ENCODE data around the gene USP7. TPM values are rescaled to one million over a fixed set of nuclear protein-coding genes. Genes with fewer than 3 reads are reported as not detected.
"Not testable (repeated sequence)": the region's sequence is repeated elsewhere in the genome, so short reads cannot be mapped to it uniquely, and the experiment has no call there.

USP7 gene
- total and polyA plus RNA-seq, 8 donors, result 70.4 to 159 (median 119) TPM

GRCh38 chr16:8990445-8990844, 26.7 kb upstream of the USP7 start:
- no peaks in the 10 kb centered on the region for H3K27me3 ChIP-seq
- no peaks in the 10 kb centered on the region for H3K9me3 ChIP-seq
- no peak for ATAC-seq
- no peaks in the 10 kb centered on the region for H3K36me3 ChIP-seq
- no peak for TF ChIP-seq CTCF (IDR thresholded peaks at IDR 0.05)
- intact Hi-C loops (cut with DNase I), result no loop called here
- no peak overlapping the region for H3K4me3 ChIP-seq
- no peak overlapping the region for H3K27ac ChIP-seq
- no peaks in the 10 kb centered on the region for H3K4me1 ChIP-seq
- no peak for DNase-seq

- no peak for DNase-seq
- no peak for ATAC-seq
- no peak overlapping the region for H3K4me3 ChIP-seq
- H3K27ac ChIP-seq, result no peak overlapping the region
- H3K4me1 ChIP-seq, result no peaks in the 10 kb centered on the region
- no peaks in the 10 kb centered on the region for H3K9me3 ChIP-seq
- intact Hi-C loops (cut with DNase I), result no loop called here
- no peaks in the 10 kb centered on the region for H3K36me3 ChIP-seq
- TF ChIP-seq CTCF (IDR thresholded peaks at IDR 0.05), result no peak
- H3K27me3 ChIP-seq, result no peaks in the 10 kb centered on the region
Observed at GRCh38 chr16:8989099-8989878, 25.6 kb upstream of the USP7 start.

- TF ChIP-seq CTCF (IDR thresholded peaks at IDR 0.05), result no peak
- intact Hi-C loops (cut with DNase I), result no loop called here
Observed at GRCh38 chr16:8986818-8987191, 23.1 kb upstream of the USP7 start.

GRCh38 chr16:8986111-8986510, 22.4 kb upstream of the USP7 start:
- DNase-seq, result no peak
- Histone ChIP-seq H3K36me3 (no peaks in the 10 kb centered on the region), H3K27me3 (no peaks in the 10 kb centered on the region), H3K4me3 (no peak overlapping the region), H3K4me1 (no peaks in the 10 kb centered on the region), H3K27ac (no peak overlapping the region), H3K9me3 (no peaks in the 10 kb centered on the region)
- TF ChIP-seq CTCF (IDR thresholded peaks at IDR 0.05), result no peak
- no peak for ATAC-seq
- intact Hi-C loops (cut with DNase I), result no loop called here

More at GRCh38 chr16:8986818-8987191, 23.1 kb upstream of the USP7 start:
- Histone ChIP-seq H3K27me3 (no peaks in the 10 kb centered on the region), H3K4me1 (no peaks in the 10 kb centered on the region), H3K4me3 (no peak overlapping the region), H3K36me3 (no peaks in the 10 kb centered on the region), H3K9me3 (no peaks in the 10 kb centered on the region), H3K27ac (no peak overlapping the region)
- DNase-seq (no peak), ATAC-seq (no peak)

GRCh38 chr16:8982816-8983215, 19.1 kb upstream of the USP7 start:
- Histone ChIP-seq H3K27ac (no peak overlapping the region), H3K4me3 (no peak overlapping the region), H3K27me3 (no peaks in the 10 kb centered on the region), H3K4me1 (no peaks in the 10 kb centered on the region), H3K36me3 (no peaks in the 10 kb centered on the region), H3K9me3 (no peaks in the 10 kb centered on the region)
- DNase-seq, result no peak
- no peak for ATAC-seq
- intact Hi-C loops (cut with DNase I), result no loop called here
- TF ChIP-seq CTCF (IDR thresholded peaks at IDR 0.05), result no peak

GRCh38 chr16:8981901-8982300, 18.2 kb upstream of the USP7 start:
- ATAC-seq; H3K27ac ChIP-seq; H3K4me3 ChIP-seq; H3K36me3 ChIP-seq; intact Hi-C loops (cut with DNase I); DNase-seq; H3K9me3 ChIP-seq; H3K27me3 ChIP-seq; H3K4me1 ChIP-seq: not testable (repeated sequence)

- H3K36me3 ChIP-seq; H3K4me1 ChIP-seq; DNase-seq; intact Hi-C loops (cut with DNase I); H3K27ac ChIP-seq; ATAC-seq; H3K27me3 ChIP-seq; H3K4me3 ChIP-seq; H3K9me3 ChIP-seq: not testable (repeated sequence)
Observed at GRCh38 chr16:8976189-8976588, 12.5 kb upstream of the USP7 start.
